ENCODE measurements around the gene APC2.
A peak's percentile ranks its signal among the peaks of the same experiment; 100 is the strongest.

Gene APC2

GRCh38 chr19:1450735-1451731, 1.1 kb downstream of the APC2 start:
- DNase-seq, result no peak

DNA sequence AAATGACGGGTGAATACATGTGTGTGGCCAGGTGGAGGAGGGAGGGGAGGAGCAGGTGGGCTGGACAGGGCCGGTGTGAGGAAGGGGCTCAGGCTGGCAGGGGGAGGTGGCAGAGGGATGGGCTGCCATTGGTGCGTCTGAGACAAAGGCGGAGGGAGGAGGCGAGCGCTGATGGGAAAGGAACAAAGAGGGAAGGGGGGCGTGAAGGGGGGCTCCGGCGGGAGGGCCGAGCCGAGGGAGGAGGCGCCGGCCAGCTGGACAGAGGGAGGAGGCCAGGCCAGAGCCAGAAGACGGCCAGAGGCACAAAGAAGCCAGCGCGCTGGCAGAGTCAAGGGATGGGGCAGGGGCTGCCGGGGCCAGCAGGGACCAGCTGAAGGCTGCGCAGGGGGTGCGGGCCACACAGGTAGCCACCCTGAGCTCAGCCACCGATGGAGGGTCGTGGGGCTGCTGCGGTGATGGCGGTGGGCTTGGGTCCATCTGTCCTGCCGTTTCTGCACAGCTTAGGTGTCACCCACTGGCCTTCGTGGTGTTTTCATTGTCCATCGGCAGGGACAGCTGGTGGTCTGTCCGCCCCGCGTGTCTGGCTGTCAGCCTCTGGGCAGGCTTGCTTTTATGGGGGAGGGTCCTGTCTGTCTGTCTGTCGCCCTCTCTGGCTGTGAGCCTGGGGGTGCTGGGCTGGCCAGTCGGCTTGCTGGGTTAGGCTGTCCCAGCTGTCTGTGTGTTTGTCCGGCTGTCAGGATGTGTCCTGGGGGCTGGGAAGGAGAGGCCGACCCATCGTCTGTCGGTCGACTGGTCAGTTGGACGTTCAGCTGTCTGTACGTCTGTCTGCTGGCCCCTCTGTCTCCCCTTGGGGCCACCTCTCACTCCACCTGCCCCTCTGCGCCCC, 2.2 kb downstream of the APC2 start:
- no peak for DNase-seq

DNA sequence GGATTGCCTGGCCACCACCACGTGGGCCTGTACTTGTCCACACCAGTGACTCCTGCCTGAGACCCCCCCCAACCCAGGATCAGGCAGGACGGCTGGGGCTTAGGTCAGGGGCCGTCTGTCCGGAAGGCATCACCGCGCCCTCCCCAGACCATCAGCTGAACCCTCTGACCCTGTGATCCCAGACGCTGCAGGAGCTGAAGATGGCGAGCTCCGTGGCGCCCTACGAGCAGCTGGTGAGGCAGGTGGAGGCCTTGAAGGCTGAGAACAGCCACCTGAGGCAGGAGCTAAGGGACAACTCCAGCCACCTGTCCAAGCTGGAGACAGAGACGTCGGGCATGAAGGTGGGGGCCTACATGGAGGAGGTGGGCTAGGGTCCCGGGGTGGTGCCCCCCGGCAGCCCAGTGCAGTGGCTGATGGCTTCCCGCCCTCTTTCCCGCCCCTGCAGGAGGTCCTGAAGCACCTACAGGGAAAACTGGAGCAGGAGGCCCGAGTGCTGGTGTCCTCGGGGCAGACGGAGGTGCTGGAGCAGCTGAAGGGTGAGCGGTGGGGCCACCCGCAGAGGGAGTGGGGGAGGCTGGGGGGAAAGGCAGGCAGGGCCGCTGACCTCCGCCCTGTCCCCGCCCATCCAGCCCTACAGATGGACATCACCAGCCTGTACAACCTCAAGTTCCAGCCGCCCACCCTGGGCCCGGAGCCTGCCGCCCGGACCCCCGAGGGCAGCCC, 3.0 kb downstream of the APC2 start:
- DNase-seq, result no peak

- DNase-seq, result no peak
Observed at GRCh38 chr19:1453525-1454364, 3.8 kb downstream of the APC2 start.

GRCh38 chr19:1455002-1455335, 5.0 kb downstream of the APC2 start:
- DNase-seq, result no peak

GRCh38 chr19:1455336-1456120, 5.6 kb downstream of the APC2 start:
- peak; percentile 47 for DNase-seq

GRCh38 chr19:1456121-1456900, 6.4 kb downstream of the APC2 start:
- DNase-seq, result no peak

GRCh38 chr19:1457031-1457739, 7.3 kb downstream of the APC2 start:
- DNase-seq, result no peak

GRCh38 chr19:1457892-1458291, 8.0 kb downstream of the APC2 start:
- DNase-seq, result no peak

DNA sequence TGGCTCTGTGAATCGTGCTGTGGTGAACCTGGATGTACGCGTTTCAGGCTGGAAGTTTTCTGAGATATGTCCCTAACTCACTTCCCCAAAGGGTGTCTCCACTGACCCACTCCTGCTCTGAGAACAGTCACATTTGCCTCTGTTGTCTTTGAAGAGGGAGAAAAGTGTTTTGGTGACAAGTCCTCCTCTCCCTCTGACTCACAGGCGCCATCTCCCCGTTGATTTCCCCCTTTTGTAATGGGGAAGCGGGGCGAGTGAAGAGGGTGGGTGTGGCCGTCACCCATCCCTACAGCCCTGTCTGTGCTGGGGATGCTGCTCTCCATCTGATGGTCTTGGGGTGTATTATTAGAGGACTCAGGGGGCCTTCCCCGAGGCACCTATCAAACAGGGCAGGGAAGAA, 9.6 kb downstream of the APC2 start:
- DNase-seq, result no peak

DNA sequence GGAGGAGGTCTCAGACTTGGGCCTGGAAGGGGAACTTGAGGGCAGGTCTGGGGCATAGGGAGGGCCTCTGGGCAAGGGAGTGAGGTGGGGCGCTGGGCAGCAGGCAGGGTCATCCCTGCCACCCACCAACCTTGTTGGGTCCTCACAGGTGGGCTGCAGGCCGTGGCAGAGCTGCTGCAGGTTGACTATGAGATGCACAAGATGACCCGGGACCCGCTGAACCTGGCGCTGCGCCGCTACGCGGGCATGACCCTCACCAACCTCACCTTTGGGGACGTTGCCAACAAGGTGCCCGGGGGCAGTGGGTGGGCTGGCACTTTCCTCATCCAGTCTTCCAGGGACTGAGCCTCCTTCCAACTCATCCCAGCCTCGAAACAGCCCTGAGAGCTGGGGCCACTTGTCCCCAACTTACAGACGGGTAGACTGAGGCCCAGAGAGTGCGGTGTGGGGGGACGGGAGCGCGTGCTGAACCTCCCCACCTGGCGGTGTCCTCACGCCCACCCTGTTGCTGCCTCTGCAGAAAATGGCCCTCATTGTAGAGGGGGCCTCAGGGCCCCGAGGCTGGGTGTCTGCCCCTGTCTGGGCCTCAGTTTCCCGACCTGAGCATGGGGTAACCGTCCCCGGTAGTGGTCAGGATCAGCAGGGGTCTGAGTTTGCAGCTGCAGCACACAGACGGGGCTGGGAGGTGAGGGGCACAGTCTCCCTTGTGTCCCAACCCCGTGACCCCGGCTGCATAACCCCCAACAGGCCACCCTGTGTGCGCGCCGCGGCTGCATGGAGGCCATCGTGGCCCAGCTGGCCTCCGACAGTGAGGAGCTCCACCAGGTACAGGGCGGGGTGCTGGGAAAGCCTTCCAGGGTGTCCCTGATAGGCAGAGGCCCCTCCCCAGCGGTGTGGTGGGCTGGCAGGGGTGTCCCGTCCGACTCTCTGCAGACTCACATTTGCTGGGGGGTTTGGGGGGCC, 10.4 kb downstream of the APC2 start:
- no peak for DNase-seq

DNA sequence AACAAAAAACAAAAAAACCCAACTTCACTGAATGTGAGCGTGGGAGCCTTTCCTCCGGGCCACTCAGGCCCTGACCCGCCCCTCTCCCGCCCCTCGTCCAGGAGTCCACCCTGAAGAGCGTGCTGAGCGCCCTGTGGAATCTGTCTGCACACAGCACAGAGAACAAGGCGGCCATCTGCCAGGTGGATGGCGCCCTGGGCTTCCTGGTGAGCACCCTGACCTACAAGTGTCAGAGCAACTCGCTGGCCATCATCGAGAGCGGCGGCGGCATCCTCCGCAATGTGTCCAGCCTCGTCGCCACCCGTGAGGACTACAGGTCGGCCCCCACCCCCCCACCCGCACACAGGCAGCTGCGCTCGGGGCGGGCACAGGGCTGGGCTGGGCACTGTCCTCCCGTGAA, 11.9 kb downstream of the APC2 start:
- DNase-seq, result no peak

GRCh38 chr19:1465191-1466016, 15.5 kb downstream of the APC2 start:
- DNase-seq, result peak; percentile 40

GRCh38 chr19:1466018-1466460, 16.1 kb downstream of the APC2 start:
- no peak for DNase-seq

DNA sequence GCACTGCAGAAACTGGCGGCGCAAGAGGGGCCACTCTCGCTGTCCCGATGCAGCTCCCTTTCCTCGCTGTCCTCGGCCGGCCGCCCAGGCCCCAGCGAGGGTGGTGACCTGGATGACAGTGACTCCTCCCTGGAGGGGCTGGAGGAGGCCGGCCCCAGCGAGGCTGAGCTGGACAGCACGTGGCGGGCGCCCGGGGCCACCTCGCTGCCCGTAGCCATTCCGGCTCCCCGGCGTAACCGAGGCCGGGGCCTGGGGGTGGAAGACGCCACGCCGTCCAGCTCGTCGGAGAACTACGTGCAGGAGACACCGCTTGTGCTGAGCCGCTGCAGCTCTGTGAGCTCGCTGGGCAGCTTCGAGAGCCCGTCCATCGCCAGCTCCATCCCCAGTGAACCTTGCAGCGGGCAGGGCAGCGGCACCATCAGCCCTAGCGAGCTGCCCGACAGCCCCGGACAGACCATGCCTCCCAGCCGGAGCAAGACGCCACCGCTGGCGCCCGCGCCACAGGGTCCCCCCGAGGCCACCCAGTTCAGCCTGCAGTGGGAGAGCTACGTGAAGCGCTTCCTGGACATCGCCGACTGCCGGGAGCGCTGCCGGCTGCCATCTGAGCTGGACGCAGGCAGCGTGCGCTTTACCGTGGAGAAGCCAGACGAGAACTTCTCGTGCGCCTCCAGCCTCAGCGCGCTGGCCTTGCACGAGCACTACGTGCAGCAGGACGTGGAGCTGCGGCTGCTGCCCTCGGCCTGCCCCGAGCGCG, 16.7 kb downstream of the APC2 start:
- DNase-seq, result no peak

DNA sequence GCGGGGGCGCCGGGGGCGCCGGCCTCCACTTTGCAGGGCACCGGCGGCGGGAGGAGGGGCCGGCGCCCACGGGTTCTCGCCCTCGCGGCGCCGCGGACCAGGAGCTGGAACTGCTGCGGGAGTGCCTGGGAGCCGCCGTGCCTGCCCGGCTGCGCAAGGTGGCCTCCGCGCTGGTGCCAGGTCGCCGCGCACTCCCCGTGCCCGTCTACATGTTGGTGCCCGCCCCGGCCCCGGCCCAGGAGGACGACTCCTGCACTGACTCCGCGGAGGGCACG, 17.2 kb downstream of the APC2 start:
- DNase-seq, result no peak

All from CD4-positive, alpha-beta T cell treated with Interleukin-17A for 4 hours (primary cell).